GM18511 (cell line): ENCODE results near the gene SLCO4A1.

ENCODE experiments used
- ATAC-seq: cut with Tn5 transposase; IDR thresholded peaks from one replicate; pipeline ENCODE4 v1.9.1; 2021; ENCODE audit warnings: mild to moderate bottlenecking, moderate library complexity; ENCODE audit not compliant: unreplicated experiment

The SLCO4A1 gene, protein sequence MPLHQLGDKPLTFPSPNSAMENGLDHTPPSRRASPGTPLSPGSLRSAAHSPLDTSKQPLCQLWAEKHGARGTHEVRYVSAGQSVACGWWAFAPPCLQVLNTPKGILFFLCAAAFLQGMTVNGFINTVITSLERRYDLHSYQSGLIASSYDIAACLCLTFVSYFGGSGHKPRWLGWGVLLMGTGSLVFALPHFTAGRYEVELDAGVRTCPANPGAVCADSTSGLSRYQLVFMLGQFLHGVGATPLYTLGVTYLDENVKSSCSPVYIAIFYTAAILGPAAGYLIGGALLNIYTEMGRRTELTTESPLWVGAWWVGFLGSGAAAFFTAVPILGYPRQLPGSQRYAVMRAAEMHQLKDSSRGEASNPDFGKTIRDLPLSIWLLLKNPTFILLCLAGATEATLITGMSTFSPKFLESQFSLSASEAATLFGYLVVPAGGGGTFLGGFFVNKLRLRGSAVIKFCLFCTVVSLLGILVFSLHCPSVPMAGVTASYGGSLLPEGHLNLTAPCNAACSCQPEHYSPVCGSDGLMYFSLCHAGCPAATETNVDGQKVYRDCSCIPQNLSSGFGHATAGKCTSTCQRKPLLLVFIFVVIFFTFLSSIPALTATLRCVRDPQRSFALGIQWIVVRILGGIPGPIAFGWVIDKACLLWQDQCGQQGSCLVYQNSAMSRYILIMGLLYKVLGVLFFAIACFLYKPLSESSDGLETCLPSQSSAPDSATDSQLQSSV

DNA sequence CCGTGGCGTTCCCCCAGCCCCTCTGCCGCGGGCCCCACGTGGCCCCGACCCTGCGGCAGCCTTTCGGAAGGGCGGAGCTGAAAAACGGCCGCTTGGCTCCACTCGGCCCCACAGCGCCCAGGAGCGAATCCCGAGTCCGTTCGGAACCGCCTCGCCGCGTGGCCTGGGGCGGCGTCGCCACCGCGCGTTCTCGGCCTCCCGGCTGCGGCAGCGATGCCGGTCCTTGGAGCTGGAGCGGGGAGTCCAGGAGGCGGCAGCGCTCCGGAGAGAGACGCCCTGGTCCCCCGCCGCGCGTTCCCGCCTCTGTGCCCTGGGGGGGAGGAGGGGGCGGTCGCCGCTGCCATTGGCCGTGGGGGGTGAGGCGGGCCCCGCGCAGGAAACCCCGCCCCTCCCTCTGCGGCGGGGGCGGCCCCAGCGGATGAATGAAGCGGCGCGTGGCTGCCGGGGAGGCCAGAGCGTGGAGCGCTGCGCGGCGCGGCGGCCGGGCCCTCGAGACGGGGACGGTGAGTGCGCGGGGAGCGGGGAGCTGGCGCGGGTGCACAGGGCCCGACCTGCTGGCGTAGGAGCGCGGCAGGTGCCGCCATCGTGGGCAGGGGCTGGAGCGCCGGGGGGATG is at the start of gene SLCO4A1:
SLCO4A1 (plus strand) TSS at position 453 of the 615 bp plus-strand sequence. CDS start 13,952 bp downstream, outside the sequence.
- ATAC-seq = peak; percentile 71

DNA sequence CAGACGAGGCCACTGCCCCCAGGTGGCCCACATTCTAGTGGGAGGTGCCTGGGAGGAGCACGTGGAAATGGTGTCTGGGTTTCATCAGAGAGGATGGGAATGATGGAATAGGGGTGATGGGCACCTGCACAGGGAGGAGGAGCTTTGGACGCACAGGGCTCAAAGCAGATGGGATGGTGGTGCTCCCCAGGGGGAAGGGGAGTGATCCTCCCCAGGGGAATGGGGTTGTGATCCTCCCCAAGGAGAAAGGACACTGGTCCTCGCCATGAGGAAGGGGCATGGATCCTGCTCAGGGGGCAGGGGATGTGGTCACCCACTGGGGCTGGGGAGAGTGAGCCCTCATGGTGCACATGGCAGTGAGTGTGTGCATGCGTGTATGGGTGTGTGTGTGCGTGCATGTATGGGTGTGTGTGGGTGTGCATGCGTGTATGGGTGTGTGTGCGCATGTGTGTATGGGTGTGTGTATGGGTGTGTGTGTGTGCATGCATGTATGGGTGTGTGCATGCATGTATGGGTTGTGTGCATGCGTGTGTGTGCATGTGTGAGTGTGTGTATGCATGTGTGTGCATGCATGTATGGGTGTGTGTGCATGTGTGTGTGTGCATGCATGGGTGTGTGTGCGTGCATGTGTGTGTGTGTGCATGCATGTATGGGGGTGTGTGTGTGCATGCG is 49.7 kb upstream of the SLCO4A1 start:
- no peak for ATAC-seq

DNA sequence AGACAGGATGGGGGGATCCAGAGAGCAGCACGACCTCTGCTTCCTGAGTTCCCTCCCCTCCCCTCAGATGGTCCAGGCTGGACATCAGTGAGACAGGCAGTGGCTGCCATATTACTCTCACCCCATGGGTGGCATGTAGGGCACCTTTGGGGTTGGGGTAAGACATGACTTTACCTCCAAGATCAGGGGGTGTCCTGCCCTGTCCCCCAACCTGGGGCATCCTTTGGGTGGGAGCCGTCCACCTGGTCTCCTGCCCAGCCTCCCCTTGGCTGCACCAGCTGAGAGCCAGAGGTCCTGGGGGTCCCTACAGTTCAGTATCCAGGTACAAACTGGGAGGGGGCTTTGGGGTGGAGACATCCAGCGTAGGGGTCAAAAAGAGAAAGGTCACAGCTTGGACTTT is 48.7 kb upstream of the SLCO4A1 start:
- no peak for ATAC-seq

DNA sequence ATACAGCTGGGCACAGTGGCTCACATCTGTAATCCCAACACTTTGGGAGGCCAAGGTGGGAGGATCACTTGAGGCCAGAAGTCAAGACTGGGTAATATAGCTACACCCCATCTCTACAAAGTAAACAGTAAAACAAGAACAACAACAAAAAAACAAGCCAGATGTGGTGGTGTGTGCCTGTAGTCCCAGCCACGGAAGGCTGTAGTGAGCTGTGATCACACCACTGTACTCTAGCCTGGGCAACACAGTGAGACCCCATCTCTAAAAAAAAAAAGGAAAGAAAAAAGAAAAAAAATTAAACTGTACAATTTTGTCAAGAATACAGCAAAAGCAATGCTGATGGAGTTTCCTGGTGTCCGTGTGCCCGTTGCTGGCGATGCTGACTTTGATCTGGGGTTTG is 47.2 kb upstream of the SLCO4A1 start:
- ATAC-seq = no peak

DNA sequence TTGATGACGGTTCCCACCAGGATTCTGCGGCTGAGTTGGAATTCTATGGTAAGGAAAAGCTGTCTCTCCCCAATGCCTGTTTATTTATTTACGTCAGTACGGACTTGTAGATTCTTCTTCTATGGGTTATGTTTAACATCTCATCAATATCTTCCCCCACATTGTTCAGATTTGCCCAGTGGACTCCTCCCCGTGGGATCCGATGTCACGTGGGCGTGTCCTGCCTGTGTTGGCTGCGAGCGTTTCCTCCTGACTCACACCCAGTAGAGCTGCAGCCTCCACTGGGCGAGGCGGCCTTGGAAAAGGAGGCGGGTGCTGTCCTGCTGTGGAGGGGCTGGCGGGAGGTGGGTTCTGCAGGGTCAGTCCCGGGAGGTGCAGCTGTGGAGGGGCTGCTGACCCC is 46.8 kb upstream of the SLCO4A1 start:
- ATAC-seq = no peak

DNA sequence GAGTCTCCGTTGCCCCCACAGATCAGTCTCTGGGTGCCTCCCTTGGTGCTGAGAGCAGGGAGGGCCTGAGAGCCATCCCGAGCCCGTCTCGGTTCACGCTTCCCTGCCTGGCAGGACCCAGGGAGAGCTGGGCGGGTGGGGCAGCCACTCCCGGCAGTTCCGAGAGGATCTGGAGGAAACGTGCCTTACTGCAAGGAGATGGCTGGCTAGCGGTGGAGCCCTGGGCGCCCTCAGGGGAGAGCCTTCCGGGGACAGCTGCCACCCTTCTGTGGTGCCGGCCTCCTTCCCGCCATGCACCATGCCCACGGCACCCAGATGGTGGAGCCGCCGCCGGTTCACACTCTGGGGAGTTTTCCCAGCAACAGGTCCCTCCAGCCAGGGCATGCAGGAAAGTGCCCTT is 45.8 kb upstream of the SLCO4A1 start:
- no peak for ATAC-seq

DNA sequence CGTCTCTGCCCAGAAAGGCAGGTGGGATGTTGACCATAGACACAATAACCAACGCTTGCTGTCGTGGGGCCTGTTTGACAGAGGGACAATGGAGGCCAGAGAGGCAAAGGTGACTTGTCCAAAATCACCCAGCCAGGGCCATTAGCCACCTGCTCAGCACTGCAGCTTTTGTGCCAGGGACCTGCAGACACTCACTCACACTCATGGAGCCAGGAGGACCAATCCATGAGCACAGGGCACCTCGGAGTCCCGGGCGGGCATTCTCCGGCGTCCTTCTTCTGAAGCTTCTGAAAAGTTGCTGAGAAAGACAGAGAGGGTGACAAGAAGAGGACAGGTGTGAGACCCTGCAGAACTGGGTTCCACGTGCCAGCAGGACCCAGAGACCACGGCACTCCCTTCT is 45.4 kb upstream of the SLCO4A1 start:
- ATAC-seq = no peak

DNA sequence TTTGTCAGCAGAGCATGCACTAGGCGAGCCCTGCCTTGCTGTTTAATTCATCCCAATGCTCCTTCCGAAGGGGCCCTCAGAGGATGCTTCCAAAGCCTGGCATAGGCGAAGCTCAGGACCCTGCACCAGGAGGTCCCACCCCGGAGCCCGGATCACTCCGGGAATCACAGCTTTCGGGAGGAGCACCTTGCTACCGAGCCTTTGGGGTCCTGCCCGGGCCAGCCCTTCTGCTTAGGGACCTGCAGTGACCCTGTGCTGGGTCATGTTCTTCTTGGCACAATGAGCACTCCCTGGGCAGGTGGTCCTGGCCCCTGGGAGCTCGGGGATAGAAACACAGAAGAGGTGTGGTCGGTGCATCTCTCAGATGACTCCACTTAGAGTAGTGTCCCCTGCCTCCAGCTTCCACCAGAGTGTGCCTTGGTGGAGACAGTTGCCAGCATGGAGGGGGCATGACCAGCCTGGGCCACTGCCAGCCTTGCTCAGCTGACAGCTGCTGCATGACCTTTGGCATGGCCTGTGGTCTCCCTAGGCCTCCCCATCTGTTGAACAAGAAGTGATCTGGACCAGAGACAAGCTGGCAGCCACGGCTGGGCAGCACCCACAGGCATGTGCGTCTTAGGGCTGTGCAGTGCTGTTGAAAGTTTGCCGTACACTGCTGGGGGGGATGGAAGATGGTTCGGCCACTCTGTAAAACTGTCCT is 44.7 kb upstream of the SLCO4A1 start:
- no peak for ATAC-seq

DNA sequence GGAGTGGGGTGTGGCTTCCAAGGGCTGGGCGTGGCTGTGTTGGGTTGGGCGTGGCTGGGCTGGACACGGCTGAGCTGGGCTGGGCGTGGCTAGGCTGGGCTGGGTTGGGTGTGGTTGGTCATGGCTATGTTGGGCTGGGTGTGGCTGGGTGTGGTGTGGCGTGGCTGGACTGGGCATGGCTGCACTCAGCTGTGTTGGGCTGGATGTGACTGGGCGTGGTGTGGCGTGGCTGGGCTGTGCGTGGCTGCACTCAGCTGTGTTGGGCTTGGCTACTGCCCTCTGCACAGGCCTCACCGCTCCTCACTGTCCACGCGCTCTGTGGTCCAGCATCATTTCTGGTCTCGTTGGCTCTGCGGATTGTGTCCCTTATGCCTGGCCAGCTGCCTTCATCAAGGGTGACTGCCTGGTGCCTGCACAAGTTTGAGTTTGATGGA is 43.5 kb upstream of the SLCO4A1 start:
- no peak for ATAC-seq

DNA sequence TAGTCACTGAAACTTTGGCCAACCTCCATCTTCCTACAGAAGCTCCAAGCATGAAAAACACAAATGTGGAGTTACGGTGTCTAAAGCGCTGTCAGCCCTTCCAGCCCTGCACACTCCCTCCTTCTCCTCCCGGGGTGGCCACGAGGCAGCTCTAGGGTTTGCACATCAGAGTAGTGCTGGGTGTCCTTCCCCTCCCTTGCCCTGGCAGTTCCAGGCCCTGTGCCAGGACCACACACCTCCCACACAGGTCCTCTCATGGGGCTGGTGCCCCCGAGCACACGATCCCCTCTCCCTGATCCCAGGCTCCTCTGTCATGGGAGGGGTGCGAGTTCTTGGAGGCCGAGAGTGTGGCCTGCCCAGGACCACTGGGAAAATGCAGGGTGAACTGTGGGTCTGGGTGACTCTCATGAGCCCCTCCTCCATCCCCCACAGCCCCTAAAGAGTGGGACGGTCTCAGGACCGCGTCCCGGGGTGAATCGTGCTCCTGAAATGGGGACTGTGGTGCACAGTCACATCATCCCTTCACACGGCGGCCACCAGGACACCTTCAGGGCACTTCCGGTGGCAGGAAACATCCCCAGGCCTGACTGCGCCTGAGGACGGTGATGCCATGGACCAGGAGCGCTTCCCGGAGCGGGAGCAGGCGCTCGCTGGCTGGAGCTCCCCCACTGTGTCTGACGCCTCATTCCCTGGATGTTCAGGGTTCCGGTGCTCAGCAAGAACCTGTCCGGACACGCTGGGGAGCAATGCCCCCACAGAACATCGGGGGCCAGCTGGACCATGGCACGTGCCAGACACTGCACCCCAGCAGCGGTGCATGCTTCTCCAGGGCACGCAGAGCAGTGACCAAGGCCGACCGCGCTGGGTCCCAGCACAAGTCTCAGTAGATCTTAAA is 42.8 kb upstream of the SLCO4A1 start:
- ATAC-seq = no peak

DNA sequence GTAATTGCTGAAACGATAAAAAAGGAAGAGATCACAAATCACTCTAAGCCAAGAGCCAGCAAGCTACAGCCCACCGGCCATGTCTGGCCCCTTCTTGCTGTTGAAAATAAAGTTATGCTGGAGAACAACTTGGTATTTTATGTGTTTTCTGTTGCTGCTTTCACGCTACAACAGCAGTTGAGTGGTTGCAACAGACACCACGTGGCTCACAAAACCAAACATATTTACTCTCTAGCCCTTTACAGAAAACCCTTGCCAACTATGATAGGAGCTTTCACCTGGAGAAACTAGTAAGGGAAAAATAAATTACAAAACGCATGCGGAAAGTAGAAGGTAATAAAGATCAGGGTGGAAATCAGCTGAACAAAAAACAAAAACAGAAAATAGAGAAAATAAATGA is 41.1 kb upstream of the SLCO4A1 start:
- no peak for ATAC-seq

DNA sequence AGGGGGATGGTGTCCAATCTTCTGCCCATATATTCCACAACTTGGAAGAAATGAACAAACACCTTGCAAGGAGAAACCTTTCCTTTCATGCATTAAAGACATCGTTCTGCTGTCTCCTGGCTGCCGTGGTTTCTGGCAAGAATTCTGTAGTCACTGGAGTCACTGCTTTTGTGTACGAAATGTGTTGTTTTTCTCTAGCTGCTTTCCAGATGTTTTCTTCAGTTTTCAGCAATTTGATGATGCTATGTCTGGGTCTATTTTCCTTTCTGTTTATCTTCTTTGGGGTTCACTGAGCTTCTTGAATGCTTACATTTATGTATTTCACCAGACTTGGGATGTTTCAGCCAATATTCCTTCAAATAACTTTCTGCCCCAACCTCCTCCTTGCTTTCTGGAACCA is 40.6 kb upstream of the SLCO4A1 start:
- no peak for ATAC-seq

DNA sequence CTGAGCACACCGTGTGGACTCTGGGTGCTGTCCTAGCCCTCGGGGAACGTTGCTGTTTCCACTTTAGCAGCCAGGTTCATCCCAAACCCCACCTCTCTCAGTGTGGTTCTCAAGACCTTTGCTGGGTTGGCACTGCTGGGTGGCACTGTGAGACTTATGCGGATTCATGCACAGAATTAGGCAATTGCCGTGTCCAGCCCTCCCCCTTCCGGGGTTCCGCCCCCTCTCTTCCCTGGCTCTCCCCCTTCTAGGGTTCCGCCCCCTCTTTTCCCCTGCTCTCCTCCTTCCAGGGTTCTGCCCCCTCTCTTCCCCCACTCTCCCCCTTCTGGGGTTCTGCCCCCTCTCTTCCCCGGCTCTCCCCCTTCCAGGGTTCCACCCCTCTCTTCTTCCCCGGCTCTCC is 39.8 kb upstream of the SLCO4A1 start:
- no peak for ATAC-seq

DNA sequence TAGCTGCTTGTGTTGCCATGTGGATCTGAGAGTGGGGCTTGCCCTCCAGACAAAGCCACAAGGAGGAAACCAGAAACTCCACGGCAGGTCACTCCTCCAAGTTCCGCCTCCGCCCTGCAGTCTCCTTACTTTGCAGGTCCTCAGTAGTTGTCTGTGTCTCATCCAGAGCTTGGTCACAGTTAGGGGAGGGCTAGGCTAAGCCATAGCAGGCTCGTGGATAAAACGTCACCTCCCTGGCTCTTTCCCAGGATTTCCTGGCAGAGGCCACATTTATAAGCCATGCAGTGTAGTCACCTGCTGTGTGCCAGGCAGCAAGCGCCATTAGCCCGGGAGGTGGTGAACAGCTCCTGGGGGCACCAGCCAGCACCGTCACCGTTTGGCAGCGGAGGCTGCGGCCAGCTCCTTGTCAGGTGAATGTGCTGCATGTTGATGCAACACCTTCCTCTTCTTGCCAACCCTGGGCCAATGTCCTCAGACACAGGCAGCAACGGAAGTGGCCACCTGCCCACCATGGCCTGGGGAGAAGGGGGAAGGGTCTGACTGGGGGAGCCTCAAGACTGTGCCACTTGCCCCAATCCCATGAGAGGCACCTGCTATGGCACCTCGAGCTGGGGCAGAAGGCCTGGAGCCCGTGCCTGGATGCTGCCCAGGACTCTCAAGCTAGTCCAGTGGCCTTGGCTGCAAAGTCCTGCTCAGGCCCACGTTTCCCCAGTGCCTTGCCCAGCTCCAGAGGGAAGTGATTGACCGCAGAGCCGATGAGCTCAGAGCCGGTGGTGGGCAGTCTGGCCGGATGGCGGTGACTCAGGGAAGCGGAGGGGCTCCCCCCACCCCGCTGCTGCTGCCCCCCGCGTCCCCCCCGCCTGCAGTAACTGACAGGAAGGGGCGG is 39.0 kb upstream of the SLCO4A1 start:
- ATAC-seq = peak; percentile 50

DNA sequence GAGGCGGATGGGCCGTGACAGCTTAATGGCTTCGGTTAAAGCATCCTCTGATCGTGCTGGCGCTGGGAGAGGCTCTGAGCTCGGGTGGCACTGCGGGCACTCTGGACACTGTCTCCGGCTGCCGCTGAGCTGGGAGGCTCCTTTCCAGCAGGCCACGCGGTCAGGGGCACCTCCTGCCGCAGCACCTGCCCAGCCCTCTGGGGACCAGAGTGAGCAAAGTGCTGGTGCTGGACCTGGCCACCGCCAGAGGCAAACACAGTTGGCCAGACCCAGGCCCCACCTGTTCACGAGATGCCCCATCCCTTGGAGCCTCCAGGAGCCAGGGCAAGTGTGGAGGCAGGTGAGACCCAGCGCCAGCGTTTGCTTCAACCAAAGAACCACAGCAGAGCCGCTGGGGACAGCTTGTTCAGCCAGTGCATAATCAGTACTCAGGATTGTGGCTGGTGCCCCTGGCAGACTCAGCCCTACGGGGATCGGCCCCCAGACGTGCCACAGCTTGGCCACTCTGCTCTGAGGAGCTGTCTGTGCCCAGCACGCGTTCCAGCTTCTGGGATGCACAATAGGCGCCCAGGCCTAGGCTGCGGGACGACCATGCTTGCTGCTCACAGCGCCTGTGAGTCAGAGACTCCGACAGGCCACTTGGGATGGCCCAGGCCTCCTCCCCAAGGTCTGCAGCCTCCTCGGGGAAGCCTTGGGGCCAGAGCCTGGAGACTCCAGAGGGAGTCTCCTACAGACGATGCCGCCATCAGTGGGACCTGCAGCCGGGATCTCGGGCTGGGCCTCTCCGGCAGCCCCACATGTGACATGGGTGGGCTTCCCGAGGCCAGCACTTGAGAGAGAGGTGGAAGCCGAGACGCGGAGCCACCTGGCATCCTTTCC is 38.2 kb upstream of the SLCO4A1 start:
- no peak for ATAC-seq

DNA sequence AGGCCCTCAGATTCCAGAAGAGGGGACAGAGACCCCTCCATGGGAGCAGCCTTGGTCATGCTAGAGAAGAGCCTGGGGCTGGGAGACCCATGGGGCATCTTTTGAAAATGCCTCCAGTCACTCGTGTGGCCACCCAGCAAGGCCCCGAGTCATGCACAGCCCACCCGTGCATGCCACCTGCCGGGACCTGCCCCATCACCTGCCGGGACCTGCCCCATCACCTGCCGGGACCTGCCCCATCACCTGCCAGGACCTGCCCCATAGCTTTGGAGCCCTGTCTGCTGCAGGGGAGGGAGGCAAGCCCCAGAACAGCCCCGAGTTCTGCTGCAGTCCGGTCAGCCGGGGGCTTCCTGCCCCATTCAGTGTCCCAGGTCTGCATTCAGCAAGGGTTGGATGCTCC is 37.5 kb upstream of the SLCO4A1 start:
- no peak for ATAC-seq

DNA sequence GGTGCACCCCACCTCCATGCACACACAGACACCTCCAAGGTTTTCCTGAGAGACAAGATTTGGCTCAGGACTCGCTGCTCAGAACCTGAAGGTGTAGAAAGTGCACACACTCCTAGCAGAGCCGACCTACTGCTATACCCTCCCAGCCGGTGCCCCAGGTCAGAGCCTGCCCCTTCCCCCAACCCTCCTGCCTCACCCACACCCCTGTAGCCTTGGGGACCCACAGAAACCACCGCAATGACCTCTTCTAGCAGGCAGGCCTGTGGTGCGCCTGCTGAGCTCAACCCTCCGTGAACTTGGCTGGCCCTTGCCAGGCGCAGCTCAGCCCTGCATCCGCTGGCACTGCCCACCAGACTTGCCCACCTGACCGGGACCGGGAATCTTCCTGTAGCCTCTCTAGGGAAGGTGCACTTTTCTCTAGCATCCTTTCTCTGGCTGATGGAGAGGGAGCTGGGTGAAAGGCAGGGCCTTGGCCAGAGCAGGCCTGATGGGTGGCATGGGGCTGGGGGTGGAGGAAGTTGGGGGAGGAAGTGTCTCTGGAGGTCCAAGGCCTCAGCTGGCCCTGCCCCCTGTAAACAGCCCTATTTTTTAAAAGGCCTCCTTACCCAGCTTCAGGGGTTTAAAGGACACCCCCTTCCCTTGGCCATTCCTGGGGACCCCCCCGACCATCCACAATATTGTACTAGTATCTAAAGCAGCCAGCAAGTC is 36.9 kb upstream of the SLCO4A1 start:
- ATAC-seq = no peak
